HepG2 (cell line): ENCODE results near the gene HOXC10. TPM values are rescaled to one million over a fixed set of nuclear protein-coding genes. Genes with fewer than 3 reads are reported as not detected.
A peak's percentile ranks its signal among the peaks of the same experiment; 100 is the strongest.

Experiments used
- DR1 ChIP-seq: sonication (generic); formaldehyde crosslinking; IDR thresholded peaks from 2 replicates; pipeline ENCODE4 v1.8.0; 2021; ENCODE audit warnings: mild to moderate bottlenecking, missing genetic modification reagents, inconsistent platforms
- ERF ChIP-seq: IDR thresholded peaks from 2 replicates; pipeline ENCODE4 v1.6.1; 2018; ENCODE audit warnings: missing biosample characterization, missing genetic modification reagents
- EZH2 ChIP-seq: conservative IDR thresholded peaks from 2 replicates; pipeline ENCODE4 v1.6.1; 2012; ENCODE audit warnings: mild to moderate bottlenecking, low read depth, low read length, moderate library complexity
- HNRNPLL ChIP-seq: fragments of 200-400 bp; formaldehyde crosslinking; IDR thresholded peaks from 2 replicates; pipeline ENCODE4 v1.6.1; 2017; ENCODE audit warnings: mild to moderate bottlenecking, low read depth, low read length; ENCODE audit not compliant: poor library complexity, severe bottlenecking
- MED8 ChIP-seq: sonication (generic); formaldehyde crosslinking; IDR thresholded peaks from 2 replicates; pipeline ENCODE4 v1.8.1; 2023; ENCODE audit warnings: mild to moderate bottlenecking, missing genetic modification reagents; ENCODE audit not compliant: insufficient replicate concordance
- RAD21 ChIP-seq: fragments of 450-650 bp; formaldehyde crosslinking; IDR thresholded peaks from 2 replicates; pipeline ENCODE4 v1.5.0; 2020; ENCODE audit warnings: mild to moderate bottlenecking
- SP1 ChIP-seq, 2 experiments: fragments of 450-650 bp in 1 of 2; sonication (generic) in 1 of 2; formaldehyde crosslinking in 1 of 2; IDR thresholded peaks; 2 replicates each; pipeline versions ENCODE4 v1.4.0 to v1.6.1; 2016 to 2020; ENCODE audit warnings: missing genetic modification reagents in 1 of 2
- SP5 ChIP-seq: IDR thresholded peaks from 2 replicates; pipeline ENCODE4 v1.6.1; 2016; ENCODE audit warnings: low read depth, borderline replicate concordance
- SRSF9 ChIP-seq: fragments of 200-400 bp; formaldehyde crosslinking; IDR thresholded peaks from 2 replicates; pipeline ENCODE4 v1.6.1; 2018; ENCODE audit warnings: borderline replicate concordance, mild to moderate bottlenecking, low read depth, low read length; ENCODE audit not compliant: insufficient read depth, poor library complexity, severe bottlenecking
- TP53 ChIP-seq: sonication (generic); formaldehyde crosslinking; conservative IDR thresholded peaks from 2 replicates; pipeline ENCODE4 v1.4.0; 2020; ENCODE audit warnings: missing genetic modification reagents
- ZFP82 ChIP-seq: sonication (generic); formaldehyde crosslinking; IDR thresholded peaks from 2 replicates; pipeline ENCODE4 v1.5.1; 2020; ENCODE audit warnings: mild to moderate bottlenecking, missing genetic modification reagents, borderline replicate concordance
- ZNF251 ChIP-seq: sonication (generic); formaldehyde crosslinking; IDR thresholded peaks from 2 replicates; pipeline ENCODE4 v1.9.0; 2021; ENCODE audit warnings: mild to moderate bottlenecking, missing genetic modification reagents
- ZNF367 ChIP-seq: sonication (generic); formaldehyde crosslinking; IDR thresholded peaks from 2 replicates; pipeline ENCODE4 v1.4.0; 2020; ENCODE audit warnings: missing genetic modification reagents, borderline replicate concordance
- ZNF501 ChIP-seq: sonication (generic); formaldehyde crosslinking; IDR thresholded peaks from 2 replicates; pipeline ENCODE4 v1.5.1; 2020; ENCODE audit warnings: mild to moderate bottlenecking, moderate library complexity, missing genetic modification reagents
- polyA plus RNA-seq, 8 experiments: library from polyadenylated mRNA; depleted of rRNA in 3 of 8; stranded (reverse) in 7 of 8; unstranded in 1 of 8; fragments of >200 nt; fragmentation: Illumina TruSeq in 4 of 8; extraction: Trizol in 4 of 8; gene quantifications; 2 replicates each; pipeline versions ENCODE4 v1.2.1 to v1.2.3, GENCODE V29; 2011 to 2016; ENCODE audit warnings: low read depth in 4 of 8, missing spikeins in 1 of 8, mixed read lengths in 1 of 8; ENCODE audit not compliant: insufficient read depth in 1 of 8
- total RNA-seq, 5 experiments: library from RNA; depleted of rRNA; stranded (reverse); fragments of >200 nt; fragmentation: Illumina TruSeq; extraction: Trizol; gene quantifications; 2 replicates each; pipeline ENCODE4 v1.2.3, GENCODE V29; 2016; ENCODE audit warnings: low read depth in 1 of 5
- TF ChIP-seq, protein P1 (sequence below): sonication (generic); formaldehyde crosslinking; IDR thresholded peaks from 2 replicates; pipeline ENCODE4 v1.8.1; 2023; ENCODE audit warnings: mild to moderate bottlenecking, missing genetic modification reagents
- TF ChIP-seq, protein P2 (sequence below): sonication (generic); formaldehyde crosslinking; IDR thresholded peaks from 2 replicates; pipeline ENCODE4 v1.8.1; 2022; ENCODE audit warnings: low read depth, mild to moderate bottlenecking, missing genetic modification reagents
- TF ChIP-seq, protein P3 (sequence below): sonication (generic); formaldehyde crosslinking; IDR thresholded peaks from 2 replicates; pipeline ENCODE4 v1.8.0; 2022; ENCODE audit warnings: mild to moderate bottlenecking, missing genetic modification reagents
- TF ChIP-seq, protein P4 (sequence below): sonication (generic); formaldehyde crosslinking; IDR thresholded peaks from 2 replicates; pipeline ENCODE4 v1.4.0; 2020; ENCODE audit warnings: missing genetic modification reagents, mild to moderate bottlenecking, borderline replicate concordance
- TF ChIP-seq, protein P5 (sequence below): sonication (generic); formaldehyde crosslinking; IDR thresholded peaks from 2 replicates; pipeline ENCODE4 v1.9.0; 2022; ENCODE audit warnings: missing genetic modification reagents, mild to moderate bottlenecking, borderline replicate concordance

HOXC10 gene
- total and polyA plus RNA-seq, 2 of the 13 experiments (the other 11 are each of a cell fraction or from before 2014, with no cell fraction given): not detected

DNA sequence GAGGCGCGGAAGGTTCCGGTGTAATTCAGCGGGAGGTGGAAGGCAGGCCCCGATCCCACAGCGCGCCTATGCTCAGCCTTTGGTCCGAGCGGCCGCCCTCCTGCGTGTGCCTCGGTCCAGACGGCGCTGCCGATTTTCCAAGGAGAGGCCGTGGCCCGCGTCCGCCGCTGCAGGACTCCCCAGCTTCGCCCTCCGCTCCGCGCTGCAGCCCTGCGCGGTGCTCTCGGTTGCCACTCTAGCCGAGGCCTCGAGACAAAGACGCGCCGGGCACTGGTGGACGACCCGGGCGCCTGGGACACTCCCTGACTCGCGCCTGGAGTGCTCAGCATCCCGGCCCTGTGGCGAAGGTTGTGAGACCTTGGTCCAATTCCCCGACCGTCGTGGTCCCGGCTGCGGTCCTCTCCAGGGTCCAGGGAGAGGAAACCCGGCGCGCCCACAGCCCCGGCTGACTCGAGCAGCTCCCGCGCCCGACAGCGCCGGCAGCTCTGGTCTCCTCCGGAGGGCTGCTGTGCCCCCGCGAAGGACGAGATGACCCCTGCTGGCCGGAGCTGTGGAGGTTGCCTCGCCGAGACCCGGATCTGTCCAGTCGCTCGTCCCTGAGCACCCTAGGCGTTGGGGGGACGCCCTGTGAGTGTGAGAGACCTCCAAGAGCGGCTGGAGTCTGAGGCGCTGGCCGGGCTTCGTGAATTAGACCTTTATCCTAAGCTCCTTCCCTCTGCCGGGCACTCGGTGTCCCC, 23.8 kb upstream of the HOXC10 start (continued):
- no peak for TF ChIP-seq ZFP82
- no peak for TF ChIP-seq SRSF9
- peak; percentile 69; the same call in 1 of the 2 replicates for TF ChIP-seq EZH2
- no peak for TF ChIP-seq ZNF367
- TF ChIP-seq, protein P1, sequence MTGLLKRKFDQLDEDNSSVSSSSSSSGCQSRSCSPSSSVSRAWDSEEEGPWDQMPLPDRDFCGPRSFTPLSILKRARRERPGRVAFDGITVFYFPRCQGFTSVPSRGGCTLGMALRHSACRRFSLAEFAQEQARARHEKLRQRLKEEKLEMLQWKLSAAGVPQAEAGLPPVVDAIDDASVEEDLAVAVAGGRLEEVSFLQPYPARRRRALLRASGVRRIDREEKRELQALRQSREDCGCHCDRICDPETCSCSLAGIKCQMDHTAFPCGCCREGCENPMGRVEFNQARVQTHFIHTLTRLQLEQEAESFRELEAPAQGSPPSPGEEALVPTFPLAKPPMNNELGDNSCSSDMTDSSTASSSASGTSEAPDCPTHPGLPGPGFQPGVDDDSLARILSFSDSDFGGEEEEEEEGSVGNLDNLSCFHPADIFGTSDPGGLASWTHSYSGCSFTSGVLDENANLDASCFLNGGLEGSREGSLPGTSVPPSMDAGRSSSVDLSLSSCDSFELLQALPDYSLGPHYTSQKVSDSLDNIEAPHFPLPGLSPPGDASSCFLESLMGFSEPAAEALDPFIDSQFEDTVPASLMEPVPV (CRISPR knock-in tag): 0 out of 2 replicates have a peak, but pooled peaks have one; percentile 19
- TF ChIP-seq SP1 (IDR thresholded peaks at IDR 0.05): no peak
- no peak for TF ChIP-seq SP1 (CRISPR knock-in tag; IDR thresholded peaks at IDR 0.05)
- no peak for TF ChIP-seq ZNF251 (CRISPR knock-in tag)
- no peak for TF ChIP-seq MED8
- TF ChIP-seq ZNF501 (CRISPR knock-in tag): peak; percentile 47; the same call in 1 of the 2 replicates
- TF ChIP-seq, protein P2, sequence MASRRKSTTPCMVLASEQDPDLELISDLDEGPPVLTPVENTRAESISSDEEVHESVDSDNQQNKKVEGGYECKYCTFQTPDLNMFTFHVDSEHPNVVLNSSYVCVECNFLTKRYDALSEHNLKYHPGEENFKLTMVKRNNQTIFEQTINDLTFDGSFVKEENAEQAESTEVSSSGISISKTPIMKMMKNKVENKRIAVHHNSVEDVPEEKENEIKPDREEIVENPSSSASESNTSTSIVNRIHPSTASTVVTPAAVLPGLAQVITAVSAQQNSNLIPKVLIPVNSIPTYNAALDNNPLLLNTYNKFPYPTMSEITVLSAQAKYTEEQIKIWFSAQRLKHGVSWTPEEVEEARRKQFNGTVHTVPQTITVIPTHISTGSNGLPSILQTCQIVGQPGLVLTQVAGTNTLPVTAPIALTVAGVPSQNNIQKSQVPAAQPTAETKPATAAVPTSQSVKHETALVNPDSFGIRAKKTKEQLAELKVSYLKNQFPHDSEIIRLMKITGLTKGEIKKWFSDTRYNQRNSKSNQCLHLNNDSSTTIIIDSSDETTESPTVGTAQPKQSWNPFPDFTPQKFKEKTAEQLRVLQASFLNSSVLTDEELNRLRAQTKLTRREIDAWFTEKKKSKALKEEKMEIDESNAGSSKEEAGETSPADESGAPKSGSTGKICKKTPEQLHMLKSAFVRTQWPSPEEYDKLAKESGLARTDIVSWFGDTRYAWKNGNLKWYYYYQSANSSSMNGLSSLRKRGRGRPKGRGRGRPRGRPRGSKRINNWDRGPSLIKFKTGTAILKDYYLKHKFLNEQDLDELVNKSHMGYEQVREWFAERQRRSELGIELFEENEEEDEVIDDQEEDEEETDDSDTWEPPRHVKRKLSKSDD (CRISPR knock-in tag): no peak
- TF ChIP-seq, protein P3, sequence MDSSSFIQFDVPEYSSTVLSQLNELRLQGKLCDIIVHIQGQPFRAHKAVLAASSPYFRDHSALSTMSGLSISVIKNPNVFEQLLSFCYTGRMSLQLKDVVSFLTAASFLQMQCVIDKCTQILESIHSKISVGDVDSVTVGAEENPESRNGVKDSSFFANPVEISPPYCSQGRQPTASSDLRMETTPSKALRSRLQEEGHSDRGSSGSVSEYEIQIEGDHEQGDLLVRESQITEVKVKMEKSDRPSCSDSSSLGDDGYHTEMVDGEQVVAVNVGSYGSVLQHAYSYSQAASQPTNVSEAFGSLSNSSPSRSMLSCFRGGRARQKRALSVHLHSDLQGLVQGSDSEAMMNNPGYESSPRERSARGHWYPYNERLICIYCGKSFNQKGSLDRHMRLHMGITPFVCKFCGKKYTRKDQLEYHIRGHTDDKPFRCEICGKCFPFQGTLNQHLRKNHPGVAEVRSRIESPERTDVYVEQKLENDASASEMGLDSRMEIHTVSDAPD (CRISPR knock-in tag): no peak
- TF ChIP-seq HNRNPLL: peak; percentile 45
- TF ChIP-seq, protein P4, sequence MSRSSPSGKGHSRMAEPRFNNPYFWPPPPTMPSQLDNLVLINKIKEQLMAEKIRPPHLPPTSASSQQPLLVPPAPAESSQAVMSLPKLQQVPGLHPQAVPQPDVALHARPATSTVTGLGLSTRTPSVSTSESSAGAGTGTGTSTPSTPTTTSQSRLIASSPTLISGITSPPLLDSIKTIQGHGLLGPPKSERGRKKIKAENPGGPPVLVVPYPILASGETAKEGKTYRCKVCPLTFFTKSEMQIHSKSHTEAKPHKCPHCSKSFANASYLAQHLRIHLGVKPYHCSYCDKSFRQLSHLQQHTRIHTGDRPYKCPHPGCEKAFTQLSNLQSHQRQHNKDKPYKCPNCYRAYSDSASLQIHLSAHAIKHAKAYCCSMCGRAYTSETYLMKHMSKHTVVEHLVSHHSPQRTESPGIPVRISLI (CRISPR knock-in tag): no peak
- no peak for TF ChIP-seq TP53 (CRISPR knock-in tag)
- TF ChIP-seq SP5 (CRISPR knock-in tag): no peak
- peak; percentile 82 for TF ChIP-seq RAD21
- TF ChIP-seq, protein P5, sequence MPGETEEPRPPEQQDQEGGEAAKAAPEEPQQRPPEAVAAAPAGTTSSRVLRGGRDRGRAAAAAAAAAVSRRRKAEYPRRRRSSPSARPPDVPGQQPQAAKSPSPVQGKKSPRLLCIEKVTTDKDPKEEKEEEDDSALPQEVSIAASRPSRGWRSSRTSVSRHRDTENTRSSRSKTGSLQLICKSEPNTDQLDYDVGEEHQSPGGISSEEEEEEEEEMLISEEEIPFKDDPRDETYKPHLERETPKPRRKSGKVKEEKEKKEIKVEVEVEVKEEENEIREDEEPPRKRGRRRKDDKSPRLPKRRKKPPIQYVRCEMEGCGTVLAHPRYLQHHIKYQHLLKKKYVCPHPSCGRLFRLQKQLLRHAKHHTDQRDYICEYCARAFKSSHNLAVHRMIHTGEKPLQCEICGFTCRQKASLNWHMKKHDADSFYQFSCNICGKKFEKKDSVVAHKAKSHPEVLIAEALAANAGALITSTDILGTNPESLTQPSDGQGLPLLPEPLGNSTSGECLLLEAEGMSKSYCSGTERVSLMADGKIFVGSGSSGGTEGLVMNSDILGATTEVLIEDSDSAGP (CRISPR knock-in tag): peak; percentile 47; the same call in 1 of the 2 replicates
- TF ChIP-seq DR1 (CRISPR knock-in tag): no peak
- TF ChIP-seq ERF (CRISPR knock-in tag): no peak
